Naive thymus-derived CD4-positive, alpha-beta T cell (primary cell): ENCODE data around the gene MARCHF11. TPM values are rescaled to one million over a fixed set of nuclear protein-coding genes. Genes with fewer than 3 reads are reported as not detected.

Experiments used
- ATAC-seq: fragments of 150-1000 bp; cut with Tn5 transposase; 2 replicates; pipeline ENCODE4 v1.10.0; 2021; ENCODE audit warnings: mild to moderate bottlenecking, moderate library complexity
- CTCF ChIA-PET: fragments of 350-600 bp; sonication (Branson Sonifier 250); formaldehyde crosslinking; loops from one replicate; lab custom pipeline; 2021; ENCODE audit warnings: antibody characterized with exemption; lab: Charles Lee
- POLR2A ChIA-PET: fragments of 350-600 bp; sonication (Branson Sonifier 250); formaldehyde crosslinking; loops from one replicate; lab custom pipeline; 2021; ENCODE audit warnings: antibody characterized with exemption, inconsistent platforms; lab: Charles Lee
- DNase-seq, 9 donors: peaks; one replicate each; pipeline versions ENCODE4 v3.0.0 to v3.0.0-alpha.2; 2020 to 2022; ENCODE audit warnings: mixed read lengths in 1 of 9
- H3K27ac ChIP-seq: one replicate; pipeline ENCODE4 v1.7.0; 2013; ENCODE audit warnings: mild to moderate bottlenecking, low read depth, low read length, moderate library complexity
- H3K27me3 ChIP-seq, 2 donors: one replicate each; pipeline ENCODE4 v1.7.0; 2013; ENCODE audit warnings: low read length in 2 of 2, mild to moderate bottlenecking in 2 of 2, moderate library complexity in 2 of 2; ENCODE audit not compliant: control insufficient read depth in 2 of 2, insufficient read depth in 2 of 2
- H3K36me3 ChIP-seq, 3 experiments: 1 replicate in 2 of 3; 2 replicates in 1 of 3; pipeline ENCODE4 v1.7.0; 2013; ENCODE audit warnings: low read length in 3 of 3, mild to moderate bottlenecking in 3 of 3, moderate library complexity in 1 of 3; ENCODE audit not compliant: insufficient read depth in 3 of 3, control insufficient read depth in 2 of 3
- H3K4me1 ChIP-seq, 2 donors: one replicate each; pipeline ENCODE4 v1.7.0; 2013; ENCODE audit warnings: low read length in 2 of 2, mild to moderate bottlenecking in 2 of 2, moderate library complexity in 1 of 2; ENCODE audit not compliant: control insufficient read depth in 2 of 2, insufficient read depth in 2 of 2
- H3K4me3 ChIP-seq: 2 replicates; pipeline ENCODE4 v1.7.0; 2013; ENCODE audit warnings: mild to moderate bottlenecking, low read length
- H3K9me3 ChIP-seq, 3 experiments: 1 replicate in 2 of 3; 2 replicates in 1 of 3; pipeline ENCODE4 v1.7.0; 2013; ENCODE audit warnings: low read length in 3 of 3; ENCODE audit not compliant: control insufficient read depth in 2 of 3
- H3K27ac Mint-ChIP-seq, 9 donors: one replicate each; pipeline ENCODE4 v1.8.0; 2020 to 2022; ENCODE audit warnings: mixed read lengths in 9 of 9, mild to moderate bottlenecking in 8 of 9, moderate library complexity in 5 of 9, inconsistent platforms in 2 of 9
- H3K27me3 Mint-ChIP-seq, 5 donors: one replicate each; pipeline ENCODE4 v1.8.0; 2021 to 2022; ENCODE audit warnings: mixed read lengths in 5 of 5, mild to moderate bottlenecking in 1 of 5
- H3K36me3 Mint-ChIP-seq, 5 donors: one replicate each; pipeline ENCODE4 v1.8.0; 2020 to 2022; ENCODE audit warnings: mixed read lengths in 5 of 5, mild to moderate bottlenecking in 3 of 5, inconsistent platforms in 1 of 5
- H3K4me1 Mint-ChIP-seq, 7 donors: one replicate each; pipeline ENCODE4 v1.8.0; 2020 to 2022; ENCODE audit warnings: mixed read lengths in 7 of 7, mild to moderate bottlenecking in 3 of 7, inconsistent platforms in 1 of 7
- H3K4me3 Mint-ChIP-seq, 10 donors: one replicate each; pipeline ENCODE4 v1.8.0; 2020 to 2022; ENCODE audit warnings: mild to moderate bottlenecking in 10 of 10, mixed read lengths in 10 of 10, moderate library complexity in 6 of 10, inconsistent platforms in 2 of 10
- H3K9me3 Mint-ChIP-seq, 11 donors: one replicate each; pipeline ENCODE4 v1.8.0; 2020 to 2022; ENCODE audit warnings: mixed read lengths in 11 of 11, mild to moderate bottlenecking in 4 of 11, inconsistent platforms in 1 of 11, moderate library complexity in 1 of 11
- intact Hi-C, 2 donors: fragments of 100-400 bp; cut with micrococcal nuclease; formaldehyde crosslinking; loops; one replicate each; pipeline ENCODE4 v1.15.1; 2023
- polyA plus RNA-seq, 2 donors: library from polyadenylated mRNA; unstranded; fragments of 300-500 nt; fragmentation: Illumina TruSeq; gene quantifications; one replicate each; pipeline ENCODE4 v1.2.3, GENCODE V29; 2021
- total RNA-seq, 6 experiments: library from RNA in 5 of 6; stranded (reverse) in 5 of 6; gene quantifications; 1 replicate in 5 of 6; 2 replicates in 1 of 6; pipeline ENCODE4 v1.2.3 and lab custom pipeline; 2021 to 2026

MARCHF11 gene
- total and polyA plus RNA-seq, 7 experiments from 2014 or later, result not detected

DNA sequence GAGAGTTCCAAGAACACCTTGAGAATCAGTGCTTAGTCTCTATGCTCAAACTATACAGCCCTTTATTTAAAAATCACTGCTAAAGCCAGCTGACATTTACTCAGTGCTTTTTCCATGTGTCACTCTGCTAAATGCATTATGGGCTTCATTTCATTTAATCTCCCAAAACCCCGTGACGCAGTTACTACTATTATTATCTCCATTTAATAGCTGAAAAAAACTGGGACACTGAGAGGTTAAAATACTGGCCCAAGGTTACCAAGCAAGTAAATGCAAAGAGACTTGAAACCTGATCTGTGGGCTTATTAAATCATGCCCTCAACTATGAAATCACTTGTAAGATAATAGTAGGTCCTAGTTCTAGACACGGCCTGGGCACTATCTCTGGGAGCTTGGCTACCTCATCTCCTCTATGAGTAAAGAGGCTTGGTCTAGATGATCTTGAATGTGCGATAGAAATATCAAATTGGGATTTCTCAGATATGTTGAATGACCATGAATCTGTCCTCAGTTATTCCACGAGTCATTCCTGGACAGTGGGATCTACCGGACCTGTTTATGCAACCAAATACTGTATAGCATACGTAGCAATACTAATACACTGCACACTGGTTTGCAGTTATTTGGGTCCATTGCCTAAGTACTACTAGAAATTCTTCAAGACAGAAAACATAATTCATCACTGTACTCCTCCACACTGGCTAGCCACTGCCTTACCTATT, 32.3 kb downstream of the MARCHF11 start:
- POLR2A ChIA-PET, result no interaction called here
- Histone ChIP-seq H3K9me3 (no peaks in the 10 kb centered on the region), H3K4me1 (no peaks in the 10 kb centered on the region), H3K36me3 (no peaks in the 10 kb centered on the region), H3K27me3 (no peaks in the 10 kb centered on the region), H3K4me3 (no peak overlapping the region), H3K27ac (no peak overlapping the region)
- CTCF ChIA-PET, result no interaction called here
- H3K27me3 Mint-ChIP-seq, result peaks cover 0 to 36% (median 10%) of the 10 kb centered on the region in 5 donors
- DNase-seq, result no peak
- intact Hi-C loops, result no loop called here
- H3K27ac Mint-ChIP-seq, result no peak overlapping the region
- H3K9me3 Mint-ChIP-seq, result peaks cover 0 to 15% (median 3%) of the 10 kb centered on the region in 11 donors
- ATAC-seq, result no peak
- H3K4me1 Mint-ChIP-seq, result no peaks in the 10 kb centered on the region
- H3K4me3 Mint-ChIP-seq, result no peak overlapping the region
- peaks cover 0 to 6% (median 0%) of the 10 kb centered on the region in 5 donors for H3K36me3 Mint-ChIP-seq

GRCh38 chr5:16144416-16144815, 35.2 kb downstream of the MARCHF11 start:
- H3K27me3 ChIP-seq, result no peaks in the 10 kb centered on the region
- no peaks in the 10 kb centered on the region for H3K4me1 ChIP-seq
- no peaks in the 10 kb centered on the region for H3K9me3 ChIP-seq
- intact Hi-C loops, result no loop called here
- H3K4me3 ChIP-seq, result no peak overlapping the region
- ATAC-seq (no peak), DNase-seq (no peak)
- H3K36me3 ChIP-seq, result no peaks in the 10 kb centered on the region
- Mint-ChIP-seq H3K4me3 (no peak overlapping the region), H3K36me3 (peaks cover 0 to 6% (median 0%) of the 10 kb centered on the region in 5 donors), H3K27ac (no peak overlapping the region), H3K9me3 (peaks cover 0 to 17% (median 3%) of the 10 kb centered on the region in 11 donors), H3K4me1 (no peaks in the 10 kb centered on the region), H3K27me3 (peaks cover 0 to 28% (median 10%) of the 10 kb centered on the region in 5 donors)
- H3K27ac ChIP-seq, result no peak overlapping the region
- POLR2A ChIA-PET, result no interaction called here
- CTCF ChIA-PET, result no interaction called here

DNA sequence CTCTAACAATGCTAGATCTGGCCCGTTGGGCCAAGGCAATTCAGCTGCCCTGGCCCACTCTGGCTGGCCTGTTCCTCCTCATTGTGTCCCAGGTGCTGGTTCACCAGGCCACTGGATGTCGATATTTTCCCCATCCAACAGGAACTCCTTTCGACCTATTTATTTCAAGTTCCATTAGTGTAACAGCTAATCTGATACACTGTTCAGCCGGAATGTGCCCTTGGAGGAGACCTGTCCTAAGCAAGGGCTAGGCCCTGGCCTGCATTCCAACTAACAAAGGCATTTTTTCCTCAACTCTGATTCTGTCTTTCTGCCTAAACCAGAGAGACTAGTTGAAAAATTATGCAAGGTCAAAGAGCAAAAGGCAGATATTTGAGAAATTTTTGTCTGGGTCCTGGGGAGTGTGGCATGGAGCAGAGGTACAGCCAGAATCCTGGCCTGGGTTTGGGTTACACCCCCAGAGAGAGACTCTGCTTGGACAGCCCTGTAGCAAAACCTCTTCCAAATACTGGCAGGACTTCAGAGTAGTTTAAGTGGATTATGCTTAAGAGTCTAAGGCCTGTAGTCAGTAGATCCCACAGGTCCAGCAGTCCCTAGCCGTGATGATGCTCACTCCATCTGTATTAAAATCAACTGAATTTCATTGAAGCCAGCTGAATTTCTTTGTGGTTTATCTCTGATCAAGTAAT, 36.1 kb downstream of the MARCHF11 start:
- H3K4me3 Mint-ChIP-seq, result no peak overlapping the region
- Histone ChIP-seq H3K27me3 (no peaks in the 10 kb centered on the region), H3K4me1 (no peaks in the 10 kb centered on the region), H3K27ac (no peak overlapping the region), H3K9me3 (peaks cover 0 to 4% (median 0%) of the 10 kb centered on the region in 3 experiments), H3K36me3 (no peaks in the 10 kb centered on the region), H3K4me3 (no peak overlapping the region)
- ATAC-seq (no peak), DNase-seq (no peak)
- H3K36me3 Mint-ChIP-seq, result peaks cover 0 to 6% (median 0%) of the 10 kb centered on the region in 5 donors
- no peaks in the 10 kb centered on the region for H3K4me1 Mint-ChIP-seq
- H3K9me3 Mint-ChIP-seq, result peaks cover 0 to 17% (median 4%) of the 10 kb centered on the region in 11 donors
- intact Hi-C loops, result no loop called here
- no peak overlapping the region for H3K27ac Mint-ChIP-seq
- CTCF ChIA-PET, result no interaction called here
- peaks cover 0 to 23% (median 9%) of the 10 kb centered on the region in 5 donors for H3K27me3 Mint-ChIP-seq
- POLR2A ChIA-PET, result no interaction called here

GRCh38 chr5:16140944-16141343, 38.6 kb downstream of the MARCHF11 start:
- Mint-ChIP-seq H3K4me1 (no peaks in the 10 kb centered on the region), H3K27ac (no peak overlapping the region)
- intact Hi-C loops, result no loop called here

GRCh38 chr5:16140417-16140816, 39.2 kb downstream of the MARCHF11 start:
- Mint-ChIP-seq H3K27me3 (peaks cover 0 to 17% (median 9%) of the 10 kb centered on the region in 5 donors), H3K4me3 (no peak overlapping the region), H3K9me3 (peaks cover 3 to 28% (median 12%) of the 10 kb centered on the region in 11 donors), H3K27ac (no peak overlapping the region), H3K4me1 (no peaks in the 10 kb centered on the region), H3K36me3 (peaks cover 0 to 6% (median 0%) of the 10 kb centered on the region in 5 donors)
- no peak overlapping the region for H3K4me3 ChIP-seq
- intact Hi-C loops, result no loop called here
- H3K9me3 ChIP-seq, result peaks cover 0 to 10% (median 0%) of the 10 kb centered on the region in 3 experiments
- no peaks in the 10 kb centered on the region for H3K27me3 ChIP-seq
- H3K27ac ChIP-seq, result no peak overlapping the region
- ChIA-PET POLR2A (no interaction called here), CTCF (no interaction called here)
- no peaks in the 10 kb centered on the region for H3K36me3 ChIP-seq
- DNase-seq (no peak), ATAC-seq (no peak)
- H3K4me1 ChIP-seq, result no peaks in the 10 kb centered on the region

More at GRCh38 chr5:16140944-16141343, 38.6 kb downstream of the MARCHF11 start:
- no peaks in the 10 kb centered on the region for H3K4me1 ChIP-seq
- no peak overlapping the region for H3K4me3 Mint-ChIP-seq
- H3K36me3 Mint-ChIP-seq, result peaks cover 0 to 6% (median 0%) of the 10 kb centered on the region in 5 donors
- ChIA-PET CTCF (no interaction called here), POLR2A (no interaction called here)
- DNase-seq (no peak), ATAC-seq (no peak)
- peaks cover 3 to 24% (median 10%) of the 10 kb centered on the region in 11 donors for H3K9me3 Mint-ChIP-seq
- no peaks in the 10 kb centered on the region for H3K27me3 ChIP-seq
- H3K36me3 ChIP-seq, result no peaks in the 10 kb centered on the region
- H3K27ac ChIP-seq, result no peak overlapping the region
- peaks cover 0 to 17% (median 9%) of the 10 kb centered on the region in 5 donors for H3K27me3 Mint-ChIP-seq
- H3K9me3 ChIP-seq, result peaks cover 0 to 10% (median 0%) of the 10 kb centered on the region in 3 experiments
- H3K4me3 ChIP-seq, result no peak overlapping the region

DNA sequence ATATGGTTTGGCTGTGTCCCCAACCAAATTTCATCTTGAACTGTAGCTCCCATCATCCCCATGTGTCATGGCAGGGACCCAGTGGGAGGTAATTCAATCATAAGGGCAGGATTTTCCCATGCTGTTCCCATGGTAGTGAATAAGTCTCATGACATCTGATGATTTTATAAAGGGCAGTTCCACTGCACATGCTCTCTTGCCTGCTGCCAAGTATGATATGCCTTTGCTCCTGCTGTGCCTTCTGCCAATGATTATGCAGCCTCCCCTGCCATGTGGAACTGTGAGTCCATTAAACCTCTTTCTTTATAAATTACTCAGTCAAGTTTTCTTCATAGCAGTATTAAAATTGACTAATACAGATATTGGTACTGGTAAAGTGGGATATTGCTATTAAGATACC, 42.4 kb downstream of the MARCHF11 start:
- Mint-ChIP-seq H3K36me3 (no peaks in the 10 kb centered on the region), H3K4me1 (no peaks in the 10 kb centered on the region), H3K27ac (no peak overlapping the region), H3K27me3 (peaks cover 0 to 4% (median 0%) of the 10 kb centered on the region in 5 donors), H3K9me3 (peaks cover 0 to 34% (median 10%) of the 10 kb centered on the region in 11 donors), H3K4me3 (no peak overlapping the region)
- H3K4me1 ChIP-seq, result no peaks in the 10 kb centered on the region
- H3K27ac ChIP-seq, result no peak overlapping the region
- DNase-seq (no peak), ATAC-seq (no peak)
- no peak overlapping the region for H3K4me3 ChIP-seq
- POLR2A ChIA-PET, result no interaction called here
- intact Hi-C loops, result no loop called here
- no peaks in the 10 kb centered on the region for H3K36me3 ChIP-seq
- CTCF ChIA-PET, result no interaction called here
- peaks cover 0 to 10% (median 0%) of the 10 kb centered on the region in 3 experiments for H3K9me3 ChIP-seq
- H3K27me3 ChIP-seq, result no peaks in the 10 kb centered on the region
